NOMO-1 (cell line): ENCODE measurements around the gene AGBL1.
"Not testable (repeated sequence)": the region's sequence is repeated elsewhere in the genome, so short reads cannot be mapped to it uniquely, and the experiment has no call there.

Experiments
- DNase-seq, 2 experiments: peaks; one replicate each; lab custom pipeline; 2025; ENCODE audit not compliant: unreplicated experiment in 2 of 2; lab: John Stamatoyannopoulos, UW

AGBL1 gene

GRCh38 chr15:86082619-86083380, 3.1 kb downstream of the AGBL1 start:
- no peak for DNase-seq

- no peak for DNase-seq
These were observed 8.1 kb downstream of the AGBL1 start for GRCh38 chr15:86087808-86088207.

DNA sequence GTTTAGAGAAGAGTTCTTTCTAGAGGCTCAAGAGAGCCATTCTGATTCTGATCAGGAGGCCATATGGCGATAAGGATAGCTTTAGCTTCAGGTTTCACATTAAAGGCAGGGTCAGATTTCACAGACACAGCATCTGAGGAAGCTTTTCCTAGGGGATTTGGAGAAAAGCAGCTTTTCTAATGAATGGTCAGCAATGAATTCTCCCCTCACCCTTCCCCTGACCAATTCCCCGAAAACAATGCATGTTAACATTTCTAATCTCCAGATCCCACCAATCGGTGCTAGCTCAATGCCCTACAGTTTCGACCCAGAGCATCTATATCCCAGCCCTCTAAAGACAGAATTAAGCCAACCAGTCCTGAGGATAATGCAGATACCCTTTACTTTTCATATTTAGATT, 9.8 kb downstream of the AGBL1 start:
- no peak for DNase-seq

DNA sequence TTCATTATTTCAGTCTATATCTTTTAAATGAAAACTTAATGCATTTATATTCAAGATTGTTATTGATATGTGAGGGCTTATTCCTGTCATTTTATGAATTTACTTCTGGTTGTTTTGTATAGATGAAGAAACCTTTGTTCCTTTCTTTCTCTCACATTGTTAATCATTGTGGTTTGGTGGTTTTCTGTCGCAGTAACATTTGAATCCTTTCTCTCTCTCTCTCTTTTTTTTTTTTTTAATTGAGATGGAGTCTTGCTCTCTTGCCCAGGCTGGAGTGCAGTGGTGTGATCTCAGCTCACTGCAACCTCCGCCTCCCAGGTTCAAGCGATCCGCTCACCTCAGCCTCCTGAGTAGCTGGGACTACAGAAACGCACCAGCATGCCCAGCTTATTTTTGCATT, 22.1 kb downstream of the AGBL1 start:
- DNase-seq, result no peak

DNA sequence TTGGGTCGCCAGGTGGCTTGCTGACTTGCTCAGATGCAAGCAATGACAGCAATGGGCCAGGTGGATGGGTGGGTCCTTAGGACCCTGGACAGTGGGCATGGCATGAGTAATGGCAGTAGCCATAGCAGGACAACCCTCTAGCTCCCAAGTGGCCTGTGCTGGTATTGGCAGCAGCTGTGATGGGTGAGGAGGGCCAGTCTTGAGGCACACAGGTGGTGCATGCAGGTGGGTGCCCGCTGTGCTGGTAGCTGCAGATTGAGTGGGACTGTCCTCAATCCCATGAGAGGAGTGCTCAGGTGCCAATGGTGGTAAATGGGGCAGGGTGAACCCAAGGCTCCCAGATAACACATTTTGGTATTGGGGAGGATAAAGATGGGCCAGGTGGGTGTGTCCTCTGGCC, 24.2 kb downstream of the AGBL1 start:
- no peak for DNase-seq

DNA sequence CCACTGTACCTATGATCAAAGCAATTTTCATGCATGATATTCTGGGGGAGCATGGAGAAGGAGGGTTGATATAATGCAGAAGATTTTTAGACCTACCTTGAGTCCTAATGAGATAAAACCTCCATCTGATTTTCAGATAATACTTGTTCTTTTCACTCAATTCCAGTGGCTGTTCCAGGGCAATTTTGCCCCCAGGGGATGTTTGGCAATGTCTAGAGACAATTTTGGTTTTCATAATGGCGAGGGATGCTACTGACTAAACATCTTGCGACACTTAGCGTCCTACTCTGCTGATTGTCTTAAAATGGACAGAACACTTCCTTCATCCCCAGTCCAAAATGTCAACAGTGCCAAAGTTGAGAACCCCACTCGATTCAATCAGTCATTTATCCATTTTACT, 26.6 kb downstream of the AGBL1 start:
- no peak for DNase-seq

DNA sequence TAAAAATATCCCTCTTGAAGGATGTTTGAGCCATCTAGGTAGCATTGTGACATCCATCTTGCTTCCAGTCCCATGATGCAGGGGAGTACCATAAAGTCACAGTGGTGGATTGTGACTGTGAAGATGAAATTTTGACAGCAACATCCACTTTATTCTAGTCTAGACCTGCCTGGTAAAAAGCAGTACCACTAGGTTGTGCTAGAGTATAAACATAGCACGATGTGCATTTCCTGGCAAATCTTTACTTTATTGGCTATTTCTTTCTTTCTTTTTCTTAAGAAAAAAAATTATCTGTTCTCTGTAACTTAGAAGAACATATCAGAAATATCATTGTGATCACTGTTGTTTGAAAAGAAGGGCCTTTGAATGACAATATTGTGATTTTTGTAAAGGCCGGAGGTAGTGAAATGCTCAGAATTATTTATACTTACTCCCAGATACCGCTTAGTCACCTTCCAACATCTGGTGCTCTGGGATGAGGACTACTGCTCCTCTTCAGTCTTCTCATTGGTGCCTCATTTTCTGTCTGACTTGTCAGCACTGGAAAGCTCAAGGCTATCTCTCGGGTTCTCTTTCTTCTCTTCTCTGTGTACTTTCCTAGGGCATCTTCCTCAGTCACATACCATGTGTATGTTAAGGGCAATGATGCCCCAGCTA, 35.6 kb downstream of the AGBL1 start:
- no peak for DNase-seq

DNA sequence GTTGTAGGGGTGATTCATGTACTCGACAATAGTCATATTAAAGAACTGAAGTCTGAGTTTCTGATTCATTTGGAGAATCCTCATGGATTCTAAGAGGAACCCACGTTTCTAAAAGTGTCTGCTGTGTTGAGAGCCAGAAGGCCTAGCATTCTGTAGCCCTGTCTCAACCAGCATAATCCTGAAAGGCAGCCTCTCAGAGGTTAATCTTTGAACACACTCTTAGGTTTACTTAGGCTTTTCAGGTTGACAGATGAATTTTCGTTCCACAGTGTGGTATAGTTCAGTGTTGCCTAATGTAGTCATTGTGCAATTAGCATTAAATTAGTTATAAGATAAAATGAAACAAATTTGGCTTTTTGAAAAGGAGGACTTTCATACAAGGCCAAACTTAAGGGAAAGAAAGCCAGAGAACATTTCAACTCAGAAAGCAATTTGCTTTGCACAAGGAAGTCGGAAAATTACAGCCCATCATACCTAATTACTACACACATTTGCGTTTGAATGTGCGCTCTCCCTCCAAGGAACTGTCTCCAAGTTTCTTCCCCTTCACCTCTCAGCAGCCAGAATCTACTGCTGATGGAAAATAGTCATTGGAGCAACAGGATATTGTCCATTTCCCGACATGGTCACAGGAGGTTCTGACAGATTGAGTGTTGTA, 42.0 kb downstream of the AGBL1 start:
- DNase-seq, result no peak

- not testable (repeated sequence) for DNase-seq
These were observed 43.2 kb downstream of the AGBL1 start for GRCh38 chr15:86122691-86123391.

DNA sequence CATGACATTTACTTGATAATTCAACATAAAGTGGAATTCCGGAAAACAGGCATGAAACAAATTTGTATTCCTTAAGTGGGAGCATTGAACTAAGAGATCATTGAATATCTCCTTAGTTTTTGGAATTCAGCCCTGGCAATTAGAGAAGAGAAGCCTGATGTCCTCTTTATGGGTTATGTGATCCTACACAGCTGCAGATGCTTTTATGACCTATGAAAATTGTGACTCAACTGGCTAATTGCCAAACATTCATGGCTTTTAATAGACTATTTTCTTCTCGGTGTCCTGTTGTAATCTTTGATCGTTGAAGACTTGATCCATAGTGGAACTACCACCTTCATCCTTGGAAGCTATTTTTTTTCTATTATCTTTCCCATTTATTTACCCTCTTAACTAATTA, 46.1 kb downstream of the AGBL1 start:
- DNase-seq, result no peak

DNA sequence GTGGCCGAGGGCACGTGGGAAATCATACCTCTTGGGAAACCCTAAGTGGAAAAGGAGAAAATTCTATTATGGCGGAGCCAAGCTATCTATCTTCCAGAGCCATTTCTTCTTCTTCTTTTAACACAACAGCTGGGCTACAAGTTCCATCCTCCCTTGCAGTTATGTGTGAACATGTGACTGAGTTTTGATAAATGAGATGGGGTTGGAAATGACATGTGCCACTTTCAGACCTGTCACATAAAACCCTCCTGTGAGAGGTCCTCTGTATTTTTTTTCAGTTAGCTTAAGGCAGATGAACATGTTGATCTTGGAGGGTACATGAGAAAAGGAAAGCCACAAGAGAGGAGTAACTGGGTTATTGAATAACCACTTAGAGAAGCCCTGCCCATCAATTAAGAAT, 47.9 kb downstream of the AGBL1 start:
- no peak for DNase-seq

DNA sequence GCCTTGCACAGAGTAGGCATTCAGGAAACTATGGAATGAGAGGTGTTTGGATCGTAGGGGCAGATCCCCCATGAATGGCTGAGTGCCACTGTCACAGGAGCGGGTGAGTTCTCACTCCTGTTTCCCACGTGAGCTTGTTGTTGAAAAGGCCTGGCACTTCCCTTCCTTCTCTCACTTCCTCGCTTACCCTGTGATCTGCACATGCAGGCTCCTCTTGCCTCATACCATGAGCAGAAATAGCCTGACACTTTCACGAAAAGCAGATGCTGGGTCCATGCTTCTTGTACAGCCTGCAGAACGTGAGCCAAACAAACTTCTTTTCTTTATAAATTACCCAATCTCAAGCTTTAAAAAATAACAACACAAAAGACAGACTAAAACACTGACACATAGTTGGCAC, 55.4 kb downstream of the AGBL1 start:
- DNase-seq, result peak; percentile 38 to 70

DNA sequence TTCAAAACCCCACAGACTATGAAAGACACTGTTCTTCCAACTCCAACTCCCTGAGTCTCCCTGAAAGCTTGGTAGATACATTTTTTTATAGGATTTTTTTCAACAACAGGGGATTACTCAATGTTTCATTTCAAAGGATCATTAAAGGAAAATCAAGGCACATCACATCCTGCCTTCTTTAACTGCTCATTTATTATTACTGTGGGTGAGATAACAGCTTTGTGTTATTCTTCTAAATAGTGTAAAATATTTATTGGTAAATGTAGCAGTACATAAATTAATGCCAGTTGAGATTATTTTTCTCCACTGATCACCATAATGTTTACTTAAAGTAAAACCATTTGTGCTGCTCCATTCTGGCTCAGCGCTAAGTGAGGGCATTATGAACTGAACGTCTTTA, 57.2 kb downstream of the AGBL1 start:
- DNase-seq, result no peak

- DNase-seq, result no peak
These were observed 59.1 kb downstream of the AGBL1 start for GRCh38 chr15:86138798-86139197.

DNA sequence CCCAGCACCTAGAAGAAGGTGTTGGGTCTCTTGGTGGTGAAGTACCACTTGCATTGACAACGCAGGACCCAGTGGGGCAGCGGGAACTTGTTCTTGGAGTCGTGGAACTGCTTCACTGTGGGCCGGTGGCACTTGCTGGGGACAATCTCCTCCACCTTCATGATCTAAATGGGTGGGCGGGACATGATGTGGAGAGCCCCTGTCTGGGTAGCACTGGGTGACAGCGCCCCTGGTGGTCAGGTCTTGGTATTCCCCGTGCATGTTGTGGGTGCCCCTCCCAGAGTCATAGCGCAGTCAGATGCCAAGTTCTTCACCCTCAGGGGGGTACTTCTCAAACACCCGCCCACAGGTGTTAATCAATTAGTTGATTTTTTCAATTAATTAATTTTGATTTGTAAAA, 60.2 kb downstream of the AGBL1 start:
- DNase-seq, result no peak

DNA sequence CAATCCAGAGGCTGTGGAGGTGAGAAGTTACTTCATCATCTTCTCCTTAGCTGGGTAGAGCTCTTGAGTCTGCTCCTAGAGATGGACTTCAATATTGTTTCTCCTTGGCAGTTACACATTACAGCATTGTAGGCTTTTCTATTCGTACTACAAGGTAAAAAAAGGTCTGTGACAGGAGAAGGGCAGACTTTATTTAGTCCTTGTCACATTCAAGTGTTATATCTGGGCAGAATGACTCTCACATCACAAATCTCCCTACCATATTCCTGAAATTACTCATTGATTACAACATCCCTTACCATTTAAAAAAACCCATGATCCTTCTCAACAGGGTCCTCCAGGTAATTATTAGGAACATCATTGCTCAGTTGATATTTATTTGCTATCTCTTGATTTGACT, 75.0 kb downstream of the AGBL1 start:
- DNase-seq, result no peak

- peak in 1 of 2 experiments; percentile 23 for DNase-seq
These were observed 75.9 kb downstream of the AGBL1 start for GRCh38 chr15:86155551-86155950.

- DNase-seq, result no peak
These were observed 78.1 kb downstream of the AGBL1 start for GRCh38 chr15:86157606-86158293.

DNA sequence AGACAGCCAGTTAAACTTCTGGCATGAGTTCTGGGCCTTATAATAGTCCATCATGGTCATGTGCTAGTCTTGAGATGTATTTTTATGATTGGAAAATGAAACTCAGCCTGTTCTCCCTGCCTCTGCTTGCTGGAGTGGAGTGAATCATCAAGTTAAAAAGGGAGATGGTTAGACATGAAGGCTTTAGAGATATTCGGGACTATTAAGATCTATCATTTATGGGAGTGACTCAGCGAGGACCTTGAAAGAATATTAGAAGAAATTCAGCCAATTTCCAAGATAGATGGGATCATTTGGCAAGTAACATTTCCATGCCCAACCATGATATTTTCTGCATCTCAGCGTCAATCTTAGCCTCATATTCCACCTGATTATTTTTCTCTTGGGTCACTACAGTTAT, 79.8 kb downstream of the AGBL1 start:
- DNase-seq, result no peak

DNA sequence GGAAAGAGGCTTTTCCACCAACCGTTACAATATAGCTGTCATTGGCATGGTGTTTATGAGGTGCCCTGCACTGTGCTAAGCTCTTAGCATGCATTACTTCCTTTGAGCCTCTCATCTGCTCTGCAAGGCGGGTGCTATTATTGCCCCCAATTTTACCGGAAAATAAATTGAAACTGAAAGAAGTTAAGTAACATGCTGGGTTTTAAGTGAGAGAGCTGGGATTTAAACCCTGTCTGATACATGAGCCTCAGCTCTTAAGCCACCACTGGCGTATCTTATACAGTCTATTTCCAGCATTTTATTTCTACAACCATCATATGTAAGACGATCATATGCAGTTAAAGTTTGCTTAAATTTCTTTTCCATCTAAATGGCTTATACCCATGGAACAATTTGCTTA, 81.6 kb downstream of the AGBL1 start:
- DNase-seq, result no peak

DNA sequence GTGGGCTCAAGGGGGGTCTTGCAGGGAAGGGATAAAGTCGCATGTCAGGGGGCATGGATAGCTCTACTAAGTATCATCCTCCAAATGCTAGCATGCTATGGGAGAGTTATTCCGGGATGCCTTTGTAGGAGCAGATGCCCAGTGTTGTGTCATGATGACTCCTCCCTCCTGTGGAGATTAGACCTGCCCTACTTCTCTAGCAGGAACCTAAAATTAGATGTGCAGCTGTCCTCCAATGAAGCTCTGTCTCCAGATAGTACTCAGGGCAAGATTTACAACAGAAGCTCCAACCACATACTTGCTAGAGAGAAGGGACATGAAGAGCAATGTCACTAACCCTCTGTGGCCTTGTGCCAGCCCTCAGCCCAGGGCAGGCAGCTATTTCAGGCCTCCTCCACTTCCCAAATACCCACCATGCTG, 82.5 kb downstream of the AGBL1 start:
- no peak for DNase-seq
